GM18861 (cell line): ENCODE measurements around the gene NUP88.
"Not testable (repeated sequence)": the region's sequence is repeated elsewhere in the genome, so short reads cannot be mapped to it uniquely, and the experiment has no call there.

Source experiments
- ATAC-seq: cut with Tn5 transposase; IDR thresholded peaks from one replicate; pipeline ENCODE4 v1.9.1; 2021; ENCODE audit not compliant: unreplicated experiment

NUP88 gene

GRCh38 chr17:5419356-5419958 is at the start of gene NUP88:
Gene NUP88 (minus strand): TSS chr17:5419662. CDS start chr17:5419650, 12 bp downstream.
- ATAC-seq = peak; percentile 70

- ATAC-seq = no peak
Observed at GRCh38 chr17:5468075-5468473, 48.6 kb upstream of the NUP88 start.

- no peak for ATAC-seq
Observed at GRCh38 chr17:5467416-5467815, 48.0 kb upstream of the NUP88 start.

GRCh38 chr17:5466295-5466694 is 46.8 kb upstream of the NUP88 start:
- ATAC-seq = no peak

- ATAC-seq = no peak
Observed at GRCh38 chr17:5464717-5465507, 45.5 kb upstream of the NUP88 start.

- ATAC-seq = no peak
Observed at GRCh38 chr17:5446786-5447185, 27.3 kb upstream of the NUP88 start.

GRCh38 chr17:5444209-5444608 is 24.7 kb upstream of the NUP88 start:
- ATAC-seq = no peak

GRCh38 chr17:5443728-5444127 is 24.3 kb upstream of the NUP88 start:
- no peak for ATAC-seq

- ATAC-seq = no peak
Observed at GRCh38 chr17:5439446-5439764, 19.9 kb upstream of the NUP88 start.

GRCh38 chr17:5438716-5439445 is 19.4 kb upstream of the NUP88 start, which contains the start of gene C1QBP:
Gene C1QBP (minus strand): TSS chr17:5439155. CDS start chr17:5439073, 82 bp downstream.
- ATAC-seq = peak; percentile 71

- no peak for ATAC-seq
Observed at GRCh38 chr17:5437721-5438317, 18.4 kb upstream of the NUP88 start.

GRCh38 chr17:5435781-5436315 is 16.4 kb upstream of the NUP88 start:
- not testable (repeated sequence) for ATAC-seq

- ATAC-seq = no peak
Observed at GRCh38 chr17:5434984-5435383, 15.5 kb upstream of the NUP88 start.

- no peak for ATAC-seq
Observed at GRCh38 chr17:5431949-5432556, 12.6 kb upstream of the NUP88 start.

- ATAC-seq = not testable (repeated sequence)
Observed at GRCh38 chr17:5431234-5431633, 11.8 kb upstream of the NUP88 start.

- no peak for ATAC-seq
Observed at GRCh38 chr17:5430413-5430999, 11.0 kb upstream of the NUP88 start.

GRCh38 chr17:5429191-5429887 is 9.9 kb upstream of the NUP88 start:
- no peak for ATAC-seq

- ATAC-seq = no peak
Observed at GRCh38 chr17:5425826-5426225, 6.4 kb upstream of the NUP88 start.

- ATAC-seq = no peak
Observed at GRCh38 chr17:5424909-5425308, 5.4 kb upstream of the NUP88 start.

- no peak for ATAC-seq
Observed at GRCh38 chr17:5422505-5422904, 3.0 kb upstream of the NUP88 start.
